ENCODE data around the gene RANBP10. TPM values are rescaled to one million over a fixed set of nuclear protein-coding genes. Genes with fewer than 3 reads are reported as not detected.

The RANBP10 gene
- total and polyA plus RNA-seq, 2 donors (not counting 3 experiments of a cell fraction or from before 2014, with no cell fraction given), result 25.6 to 28.8 TPM

GRCh38 chr16:67726106-67727034 lies 80.0 kb downstream of the RANBP10 start:
- CTCF ChIA-PET, result interaction anchor here (1.1 to 2.7 kb wide), 3 partner anchors 13 to 90 kb away, joined by 4 to 11 read pairs (median 10); no protein-coding TSS in a partner anchor

GRCh38 chr16:67723911-67724305 lies 82.5 kb downstream of the RANBP10 start:
- no peaks in the 10 kb centered on the region for H3K9me3 ChIP-seq (replicated peaks; ENCODE audit: control insufficient read depth, insufficient read depth, low read length)
- peaks cover 2 to 33% of the 10 kb centered on the region in 2 experiments for H3K36me3 ChIP-seq (ENCODE audit: control insufficient read depth in 2 of 2, extremely low read depth in 1 of 2, insufficient read depth in 2 of 2, low read length in 2 of 2)
- no peaks in the 10 kb centered on the region for H3K27me3 ChIP-seq (ENCODE audit: control insufficient read depth in 2 of 2, insufficient read depth in 2 of 2, low read length in 2 of 2)
- H3K9me1 ChIP-seq (replicated peaks; ENCODE audit: control insufficient read depth, extremely low read depth, insufficient read depth, low read length), result no peaks in the 10 kb centered on the region
- H3K79me2 ChIP-seq (ENCODE audit: control insufficient read depth, insufficient read depth, low read length), result peaks cover 2% of the 10 kb centered on the region
- DNase-seq (ENCODE audit: low read depth, low spot score), result no peak
- H3K4me1 ChIP-seq (ENCODE audit: control insufficient read depth, extremely low read depth, insufficient read depth, low read length), result peaks cover 13% of the 10 kb centered on the region
- dilution Hi-C loops (cut with MboI; ENCODE audit: extremely low pct_ligation_motif_present, low sequenced_read_pairs), result no loop called here
- H3K9ac ChIP-seq (replicated peaks; ENCODE audit: extremely low read depth, insufficient read depth, low read length), result no peak overlapping the region
- no peaks in the 10 kb centered on the region for H4K20me1 ChIP-seq (replicated peaks; ENCODE audit: control insufficient read depth, extremely low read depth, insufficient read depth, low read length)
- H2AFZ ChIP-seq (ENCODE audit: low read depth, low read length), result no peak overlapping the region
- no peak overlapping the region for H3K4me3 ChIP-seq (replicated peaks in 1 of 3; ENCODE audit: insufficient read depth in 1 of 3, low read depth in 1 of 3, low read length in 3 of 3)
- CTCF ChIA-PET, result no interaction called here
- intact Hi-C loops (cut with micrococcal nuclease), result no loop called here
- TF ChIP-seq GATA2 (IDR thresholded peaks at IDR 0.05; ENCODE audit: insufficient read depth, insufficient read length, low read depth, low read length), result no peak
- no peak for TF ChIP-seq POLR2AphosphoS5 (IDR thresholded peaks at IDR 0.05; ENCODE audit: insufficient read depth, low read depth, low read length)
- no peak for TF ChIP-seq JUN (IDR thresholded peaks at IDR 0.05; ENCODE audit: borderline replicate concordance, insufficient read depth, insufficient read length, low read depth)
- TF ChIP-seq POLR2A (IDR thresholded peaks at IDR 0.05; ENCODE audit: low read depth, low read length), result no peak
- TF ChIP-seq EZH2 (IDR thresholded peaks at IDR 0.05; ENCODE audit: borderline replicate concordance, low read depth, low read length, severe bottlenecking), result no peak
- no peak for TF ChIP-seq MAX (IDR thresholded peaks at IDR 0.05; ENCODE audit: insufficient read depth, insufficient read length)
- TF ChIP-seq MYC (IDR thresholded peaks at IDR 0.05; ENCODE audit: low read depth, low read length), result no peak
- no peak for TF ChIP-seq CTCF (IDR thresholded peaks at IDR 0.05; ENCODE audit: extremely low read depth in 1 of 2, insufficient read depth in 1 of 2, low read depth in 1 of 2, low read length in 2 of 2)
- no peak for TF ChIP-seq FOS (IDR thresholded peaks at IDR 0.05; ENCODE audit: borderline replicate concordance, insufficient read depth, low read length)
- no peak overlapping the region for H3K27ac ChIP-seq (ENCODE audit: insufficient read depth, low read depth, low read length)
- no TSS peak for BruUV-seq (replicated peaks)
- no peak for FAIRE-seq
- no peak overlapping the region for H3K4me2 ChIP-seq (ENCODE audit: insufficient read depth, low read length)
- POLR2A ChIA-PET, result no interaction called here

More at GRCh38 chr16:67726106-67727034, 80.0 kb downstream of the RANBP10 start:
- Histone ChIP-seq H3K9me1 (replicated peaks; ENCODE audit: control insufficient read depth, extremely low read depth, insufficient read depth, low read length) (no peaks in the 10 kb centered on the region), H3K9me3 (replicated peaks; ENCODE audit: control insufficient read depth, insufficient read depth, low read length) (no peaks in the 10 kb centered on the region), H3K36me3 (ENCODE audit: control insufficient read depth in 2 of 2, extremely low read depth in 1 of 2, insufficient read depth in 2 of 2, low read length in 2 of 2) (peaks cover 2 to 56% of the 10 kb centered on the region in 2 experiments), H3K4me2 (ENCODE audit: insufficient read depth, low read length) (no peak overlapping the region), H3K4me1 (ENCODE audit: control insufficient read depth, extremely low read depth, insufficient read depth, low read length) (no peaks in the 10 kb centered on the region), H4K20me1 (replicated peaks; ENCODE audit: control insufficient read depth, extremely low read depth, insufficient read depth, low read length) (no peaks in the 10 kb centered on the region), H3K9ac (replicated peaks; ENCODE audit: extremely low read depth, insufficient read depth, low read length) (no peak overlapping the region), H3K27me3 (ENCODE audit: control insufficient read depth in 2 of 2, insufficient read depth in 2 of 2, low read length in 2 of 2) (no peaks in the 10 kb centered on the region), H2AFZ (ENCODE audit: low read depth, low read length) (no peak overlapping the region), H3K27ac (ENCODE audit: insufficient read depth, low read depth, low read length) (no peak overlapping the region), H3K4me3 (replicated peaks in 1 of 3; ENCODE audit: insufficient read depth in 1 of 3, low read depth in 1 of 3, low read length in 3 of 3) (no peak overlapping the region), H3K79me2 (ENCODE audit: control insufficient read depth, insufficient read depth, low read length) (no peaks in the 10 kb centered on the region)
- FAIRE-seq (peak; percentile 28), DNase-seq (ENCODE audit: low read depth, low spot score) (peak; percentile 30)
- intact Hi-C loops (cut with micrococcal nuclease), result no loop called here
- dilution Hi-C loops (cut with MboI; ENCODE audit: extremely low pct_ligation_motif_present, low sequenced_read_pairs), result no loop called here
- POLR2A ChIA-PET, result interaction anchor here (0.6 kb wide), 1 partner anchor 92 kb away, joined by 7 read pairs; no protein-coding TSS in a partner anchor
- TF ChIP-seq EZH2 (IDR thresholded peaks at IDR 0.05; ENCODE audit: borderline replicate concordance, low read depth, low read length, severe bottlenecking) (no peak), JUN (IDR thresholded peaks at IDR 0.05; ENCODE audit: borderline replicate concordance, insufficient read depth, insufficient read length, low read depth) (no peak), POLR2A (IDR thresholded peaks at IDR 0.05; ENCODE audit: low read depth, low read length) (no peak), FOS (IDR thresholded peaks at IDR 0.05; ENCODE audit: borderline replicate concordance, insufficient read depth, low read length) (no peak), POLR2AphosphoS5 (IDR thresholded peaks at IDR 0.05; ENCODE audit: insufficient read depth, low read depth, low read length) (no peak), GATA2 (IDR thresholded peaks at IDR 0.05; ENCODE audit: insufficient read depth, insufficient read length, low read depth, low read length) (no peak), MAX (IDR thresholded peaks at IDR 0.05; ENCODE audit: insufficient read depth, insufficient read length) (no peak)
- BruUV-seq (replicated peaks), result no TSS peak

Measured in endothelial cell of umbilical vein (primary cell).